GM18511 (cell line): ENCODE measurements around the gene CA10.

ENCODE experiments used
- ATAC-seq: cut with Tn5 transposase; IDR thresholded peaks from one replicate; pipeline ENCODE4 v1.9.1; 2021; ENCODE audit warnings: mild to moderate bottlenecking, moderate library complexity; ENCODE audit not compliant: unreplicated experiment

The CA10 gene

DNA sequence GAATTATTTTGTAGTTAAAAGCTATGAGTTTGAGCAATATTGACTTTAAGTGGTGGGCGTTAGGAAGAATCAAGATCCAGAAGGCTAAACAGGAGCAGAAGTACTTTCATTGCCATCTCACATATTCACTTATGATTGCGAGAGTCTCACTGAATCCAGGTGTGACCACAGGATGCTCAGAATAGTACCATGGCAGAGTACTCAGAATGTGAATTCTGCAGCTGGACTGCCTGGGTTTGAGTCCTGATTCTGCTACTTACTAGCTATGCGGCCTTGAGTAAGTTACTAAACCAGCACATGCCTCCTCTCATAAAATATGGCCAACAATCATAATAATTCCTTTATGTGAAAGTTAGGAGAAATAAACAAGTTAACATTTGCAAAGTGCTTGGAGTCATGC lies 109.5 kb downstream of the CA10 start:
- ATAC-seq: no peak

DNA sequence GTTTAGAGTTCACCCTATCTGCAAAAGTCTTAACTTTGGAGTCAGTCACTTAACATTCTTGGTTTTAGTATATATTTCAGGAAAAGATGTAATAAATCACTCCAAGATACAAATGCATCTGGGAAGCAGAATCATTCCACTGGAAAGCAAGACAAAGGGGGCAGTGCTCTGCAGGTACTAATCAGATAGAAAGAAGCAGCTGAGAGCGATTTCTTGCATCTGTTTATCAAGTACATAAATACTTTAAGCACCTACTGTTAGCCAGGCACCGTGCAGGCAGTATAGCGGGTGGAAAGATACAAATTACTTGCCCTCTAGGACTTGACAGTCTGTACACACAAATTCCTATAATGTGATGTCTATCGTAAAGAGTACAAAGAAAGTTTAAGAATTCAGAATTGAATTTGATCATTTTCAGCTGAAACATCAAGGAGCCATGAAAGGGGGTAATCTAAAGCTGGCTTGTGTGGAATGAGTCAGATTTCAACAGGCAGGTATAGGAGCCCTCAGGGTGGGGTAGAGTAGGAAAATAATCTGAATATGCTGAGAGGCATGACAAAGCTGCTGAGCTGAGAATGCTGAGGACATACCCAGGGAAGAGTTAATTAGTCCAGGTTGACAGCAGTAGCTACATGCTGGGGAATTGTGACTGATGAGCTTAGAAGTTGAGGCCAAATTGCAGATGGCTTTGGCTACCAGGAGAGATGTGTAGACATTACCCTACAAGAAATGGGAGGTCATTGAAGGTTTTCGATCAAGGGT lies 110.2 kb downstream of the CA10 start:
- no peak for ATAC-seq

DNA sequence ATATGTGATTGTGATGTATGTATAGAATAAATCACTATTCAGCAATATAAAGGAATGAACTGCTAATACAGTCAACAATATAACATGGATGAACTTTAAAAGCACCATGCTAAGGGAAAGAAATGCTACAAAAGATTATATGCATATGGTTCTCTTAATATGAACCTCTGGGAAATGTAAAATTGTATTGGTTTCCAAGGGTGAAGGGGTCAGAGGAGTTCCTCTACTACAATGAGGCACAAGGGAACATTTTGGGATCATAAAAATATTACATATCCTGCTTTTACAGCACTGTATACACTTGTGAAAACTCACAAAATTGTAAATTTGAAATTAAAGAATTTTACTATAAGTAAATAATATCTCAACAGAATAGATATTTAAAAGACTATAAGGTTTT lies 111.4 kb downstream of the CA10 start:
- ATAC-seq: no peak

DNA sequence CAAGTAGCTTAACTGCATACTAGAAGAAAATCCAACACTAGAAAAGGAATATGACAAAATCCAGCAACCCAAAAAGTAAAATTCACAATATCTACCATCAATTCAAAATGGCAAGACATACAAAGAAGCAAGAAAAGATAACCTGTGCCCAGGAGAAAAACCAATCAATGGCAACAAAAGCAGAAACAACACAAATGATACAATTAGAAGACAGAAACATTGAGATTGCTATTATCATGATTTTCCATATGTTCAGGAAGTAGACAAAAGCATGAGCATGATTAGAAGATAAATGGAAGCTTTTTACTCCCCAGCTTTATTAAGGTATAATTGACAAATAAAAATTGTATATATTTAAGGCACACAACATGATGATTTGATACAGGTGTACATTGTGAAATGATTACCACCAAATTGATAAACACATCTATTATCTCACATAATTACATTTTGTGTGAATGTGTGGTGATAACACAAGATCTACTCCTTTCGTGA lies 117.3 kb downstream of the CA10 start:
- ATAC-seq: no peak

DNA sequence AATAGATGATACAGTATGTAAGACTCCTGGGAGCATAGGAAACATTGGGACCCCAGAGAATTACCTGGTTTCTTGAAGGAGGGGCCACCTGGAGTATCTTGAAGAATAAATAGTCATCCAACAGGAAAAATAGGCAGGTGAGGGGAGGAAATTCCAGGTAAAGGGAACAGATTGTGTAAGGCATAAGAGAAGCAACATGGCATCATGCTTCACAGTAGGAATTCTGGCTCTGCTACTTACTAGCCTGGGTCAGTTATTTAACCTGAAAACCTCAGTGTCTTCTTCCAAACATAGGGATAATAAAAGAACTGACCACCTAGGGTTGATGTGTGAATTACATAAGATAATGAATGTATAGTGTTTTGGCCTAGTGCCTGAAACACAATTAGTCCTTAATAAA lies 122.1 kb downstream of the CA10 start:
- ATAC-seq: no peak

DNA sequence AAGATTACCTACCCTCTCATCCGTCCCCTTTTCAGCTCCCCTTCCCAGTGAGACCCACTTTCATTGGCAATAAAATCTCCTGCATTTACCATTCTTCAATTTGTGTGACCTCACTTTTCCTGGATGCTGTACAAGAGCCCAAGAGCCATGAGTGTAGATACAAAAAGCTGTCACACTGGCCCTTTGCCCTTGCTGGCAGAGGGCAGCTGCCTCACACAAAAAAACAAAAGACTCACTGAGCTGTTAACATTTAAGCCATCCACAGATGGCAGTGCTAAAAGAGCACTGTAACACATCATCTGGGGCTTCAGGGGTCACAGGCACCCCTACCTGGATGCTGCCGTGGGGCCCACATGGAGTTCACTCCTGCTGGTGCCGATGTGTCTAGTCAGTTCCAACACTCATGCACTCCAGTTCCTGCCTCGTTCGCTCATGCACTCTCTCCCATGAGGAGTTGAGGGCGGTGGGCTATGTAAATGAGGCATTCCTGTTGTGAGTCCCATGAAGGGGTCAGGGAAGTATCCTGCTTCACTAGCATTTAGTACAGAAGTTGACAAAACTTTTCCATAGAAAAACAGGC lies 123.1 kb downstream of the CA10 start:
- no peak for ATAC-seq

DNA sequence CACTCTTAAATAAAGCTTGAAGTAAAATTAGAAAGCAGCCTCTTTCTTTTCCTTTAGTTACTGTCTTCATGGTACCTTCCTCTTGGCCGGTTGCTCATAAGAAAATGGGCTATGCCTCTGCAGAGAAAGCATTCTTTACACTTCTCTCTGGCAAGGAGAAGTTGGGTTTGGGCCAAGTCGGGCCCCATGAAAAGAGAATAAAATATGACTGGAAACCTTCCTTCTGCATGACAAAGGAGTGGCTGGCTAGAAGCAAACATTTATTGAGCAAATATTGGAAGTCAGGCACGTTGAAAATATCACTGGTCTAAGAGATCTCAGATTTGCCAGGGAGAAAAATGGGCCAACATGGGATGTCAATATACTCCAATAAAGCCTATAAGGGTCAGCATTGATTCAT lies 126.1 kb downstream of the CA10 start:
- ATAC-seq: no peak

DNA sequence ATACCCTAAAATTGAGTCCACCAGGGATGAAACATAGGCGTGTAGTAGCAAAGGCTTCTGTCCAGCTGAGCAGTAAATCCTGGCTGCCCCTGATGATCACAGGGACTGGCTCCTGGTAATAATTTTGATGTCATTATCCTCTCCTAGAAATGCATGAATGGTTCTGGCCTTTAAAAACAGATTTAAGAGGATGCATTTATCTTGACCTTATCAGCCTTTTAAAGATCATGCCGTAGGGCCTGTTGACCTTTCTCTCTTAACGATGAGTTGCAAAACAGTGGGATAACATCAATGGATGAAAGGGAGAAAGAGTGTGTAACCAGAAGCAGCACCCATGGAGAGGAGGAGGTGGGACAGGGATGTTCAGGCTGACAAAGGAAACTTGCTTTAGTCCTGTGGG lies 128.5 kb downstream of the CA10 start:
- ATAC-seq: no peak

DNA sequence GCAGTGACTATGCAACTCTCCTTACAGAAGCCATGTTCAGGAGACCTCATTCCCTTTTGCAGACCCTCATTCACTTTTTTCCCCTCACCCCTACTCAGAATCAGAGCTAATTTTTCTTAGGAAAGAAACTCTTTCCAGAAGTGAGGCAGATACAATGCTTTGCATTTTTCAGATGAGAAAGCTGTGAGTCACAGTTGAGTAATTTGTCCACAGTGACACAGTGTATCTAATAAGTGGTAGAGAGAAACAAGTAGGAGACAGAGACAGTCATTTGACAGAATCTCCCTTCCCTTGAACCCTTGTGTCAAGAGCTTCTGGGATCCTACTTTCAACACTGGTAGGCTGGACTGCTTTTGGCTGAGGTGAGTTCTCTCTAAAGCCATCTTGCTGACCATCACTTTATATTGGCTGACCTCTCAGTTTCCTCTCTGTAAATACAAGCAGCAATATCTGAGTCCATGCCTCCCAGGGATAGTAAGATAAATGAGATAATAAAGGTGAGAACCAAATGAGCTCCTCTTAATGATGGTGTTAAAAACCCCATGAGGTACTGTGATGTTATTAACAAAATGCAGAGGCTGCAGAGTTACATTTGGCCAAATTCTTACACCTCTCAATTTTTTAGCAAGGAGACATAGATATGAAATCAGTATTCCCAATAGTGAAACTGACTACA lies 130.8 kb downstream of the CA10 start:
- no peak for ATAC-seq

DNA sequence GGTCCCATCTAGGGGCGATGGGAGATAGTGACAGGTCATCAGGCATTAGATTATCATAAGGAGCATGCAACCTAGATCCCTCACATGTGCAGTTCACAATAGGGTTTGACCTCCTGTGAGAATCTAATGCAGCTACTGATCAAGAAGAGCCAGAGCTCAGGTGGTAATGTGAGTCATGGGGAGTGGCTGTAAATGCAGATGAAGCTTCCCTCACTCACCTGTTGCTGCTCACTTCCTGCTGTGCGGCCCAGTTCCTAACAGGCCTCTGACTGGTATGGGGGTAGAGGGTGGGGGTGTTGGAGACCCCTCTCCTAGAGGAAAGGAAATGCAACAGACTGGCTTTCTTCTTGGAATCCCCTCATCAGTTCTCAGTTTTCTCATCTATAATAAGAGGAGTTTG lies 131.4 kb downstream of the CA10 start:
- no peak for ATAC-seq

DNA sequence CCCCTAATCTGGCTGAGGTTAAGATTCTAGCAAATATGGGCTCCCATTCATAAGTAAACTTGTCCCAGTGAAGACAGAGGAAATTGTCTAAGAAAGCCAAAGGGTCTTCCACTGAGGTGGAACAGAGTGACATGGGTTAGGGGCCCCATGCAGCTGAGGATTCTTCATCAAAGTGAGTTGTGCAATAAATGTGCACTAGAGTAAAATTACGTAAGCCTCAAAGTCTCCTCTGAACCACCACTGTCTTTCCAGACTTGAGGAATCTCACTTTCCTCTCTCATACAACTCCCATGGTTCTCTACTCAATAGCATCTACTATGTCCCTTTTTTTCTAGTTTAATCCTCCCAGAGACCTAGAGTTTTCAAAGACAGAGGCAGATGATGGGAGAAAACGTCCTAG lies 132.4 kb downstream of the CA10 start:
- no peak for ATAC-seq

DNA sequence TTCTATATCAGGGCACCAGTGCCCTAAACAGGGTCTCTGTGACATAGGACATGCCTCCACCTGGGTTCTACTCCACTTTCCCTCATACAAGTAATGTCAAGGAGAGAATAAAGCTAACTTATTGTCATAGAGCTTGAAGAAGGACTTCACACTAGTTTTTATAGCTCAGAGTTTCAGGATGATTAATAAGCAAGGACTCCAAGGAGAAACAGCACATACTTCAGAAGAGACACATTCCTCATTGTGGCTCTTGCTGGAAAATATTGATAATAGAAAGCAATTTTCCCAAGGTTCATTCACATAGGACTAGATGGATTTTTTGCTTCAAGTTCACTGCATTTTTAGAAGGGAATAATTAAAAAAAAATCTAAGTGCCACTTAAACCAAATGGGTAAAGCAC lies 133.3 kb downstream of the CA10 start:
- no peak for ATAC-seq

DNA sequence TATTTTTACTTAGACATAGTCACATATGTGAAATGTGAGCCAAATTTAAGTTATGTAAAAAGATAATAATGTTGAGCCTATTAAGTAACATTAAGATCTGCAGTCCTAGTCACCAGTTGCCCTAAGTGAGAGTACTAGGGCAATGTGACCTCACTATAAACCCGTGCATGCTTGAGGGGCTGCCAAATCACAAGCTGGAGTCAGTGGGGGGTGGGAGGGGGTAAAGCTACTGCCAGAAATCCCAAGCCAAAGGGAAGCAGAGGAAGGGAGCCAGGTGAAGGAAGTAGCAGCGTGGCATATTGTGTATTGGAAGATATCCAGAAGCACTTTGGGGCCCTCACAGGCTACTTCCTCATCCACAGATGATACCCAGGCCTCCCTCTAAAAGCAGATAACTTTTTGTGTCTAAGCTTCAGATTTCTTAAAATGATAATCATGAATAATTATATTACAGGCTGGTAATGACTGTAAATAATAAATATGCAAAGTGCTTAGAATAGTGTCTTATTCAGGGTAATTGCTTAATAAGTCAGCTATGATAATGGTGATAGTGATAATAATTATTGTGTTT lies 134.1 kb downstream of the CA10 start:
- no peak for ATAC-seq

DNA sequence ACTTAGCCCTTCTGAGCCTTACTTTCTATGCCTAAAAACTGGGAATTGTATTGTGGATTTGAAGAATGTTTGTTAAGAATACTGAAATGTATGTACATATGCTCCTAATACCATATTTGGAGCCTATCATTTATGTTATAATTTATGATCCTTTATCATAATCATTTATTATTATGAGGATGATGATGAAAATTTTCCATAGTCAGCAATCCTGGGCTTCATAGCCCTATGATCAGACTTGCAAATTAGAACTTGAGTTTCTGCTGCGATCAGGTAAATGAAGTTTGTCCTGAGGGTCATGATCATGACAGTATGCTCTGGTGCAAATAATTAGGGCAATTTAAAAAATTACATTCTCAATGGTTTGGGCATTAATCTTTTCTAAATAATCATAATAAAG lies 147.4 kb downstream of the CA10 start:
- ATAC-seq: no peak

DNA sequence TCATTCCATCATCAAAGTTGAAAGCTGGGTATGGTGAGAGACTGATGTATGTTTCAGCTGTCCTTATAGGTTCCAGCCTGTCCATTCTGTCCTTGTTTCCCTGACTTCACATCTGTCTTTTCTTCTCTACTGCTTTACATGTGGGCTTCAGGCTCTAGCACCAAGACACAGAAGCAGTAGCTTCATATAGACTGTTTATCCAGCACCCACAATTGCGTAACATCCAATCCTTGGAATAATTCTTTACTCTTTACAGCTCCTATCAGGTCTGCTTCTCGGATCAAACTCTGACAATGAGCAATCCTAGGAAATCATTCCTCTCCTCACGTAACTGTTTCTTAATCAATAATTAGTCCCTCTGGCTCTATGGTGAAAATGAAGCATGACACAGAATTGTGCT lies 158.9 kb downstream of the CA10 start:
- ATAC-seq: no peak

DNA sequence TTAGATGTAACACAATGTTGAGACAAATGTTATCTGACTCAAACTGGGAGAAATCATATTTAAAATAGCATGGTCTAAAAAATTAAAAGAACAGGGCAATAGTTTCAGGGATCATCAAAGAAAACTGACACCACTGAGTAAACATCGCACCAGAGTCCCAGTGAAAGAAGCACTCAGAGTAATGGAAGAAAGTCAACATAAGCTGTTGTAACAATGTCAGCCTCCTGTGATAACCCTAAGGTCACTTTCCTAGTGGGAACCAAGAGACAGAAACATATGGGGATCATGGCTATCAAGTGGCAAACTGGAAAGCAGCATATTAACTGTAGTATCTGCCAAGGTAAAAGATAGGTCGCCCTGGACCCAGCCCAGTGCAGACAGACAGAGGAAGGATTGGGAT lies 160.8 kb downstream of the CA10 start:
- ATAC-seq: no peak

DNA sequence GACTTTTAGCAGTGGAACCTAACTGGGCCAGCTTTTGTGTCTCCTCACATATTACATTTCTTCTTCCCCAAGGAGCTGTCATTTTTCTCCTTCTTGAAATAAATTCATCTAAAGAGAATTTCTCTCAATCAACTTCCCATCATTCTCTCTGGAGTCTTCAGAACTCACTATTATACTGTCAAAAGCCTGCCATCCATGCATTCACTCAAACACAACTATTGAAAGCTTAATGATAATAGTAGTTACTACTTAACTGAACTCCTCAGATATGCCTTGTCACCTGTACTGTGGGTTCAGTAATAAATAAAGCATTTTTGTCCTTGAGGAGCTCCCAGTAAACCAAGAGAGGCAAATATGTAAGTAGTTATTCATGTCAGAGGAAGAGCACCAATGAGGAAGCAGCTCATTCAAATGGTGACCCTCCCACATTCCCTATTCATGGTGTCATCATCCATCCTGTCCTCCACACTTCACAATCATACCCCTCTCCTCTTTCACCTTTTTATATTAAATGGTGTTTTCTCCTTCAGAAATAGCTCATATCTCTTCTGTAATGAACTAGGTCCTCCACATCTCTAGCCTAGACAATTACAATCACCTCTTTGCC lies 162.6 kb downstream of the CA10 start:
- ATAC-seq: no peak

DNA sequence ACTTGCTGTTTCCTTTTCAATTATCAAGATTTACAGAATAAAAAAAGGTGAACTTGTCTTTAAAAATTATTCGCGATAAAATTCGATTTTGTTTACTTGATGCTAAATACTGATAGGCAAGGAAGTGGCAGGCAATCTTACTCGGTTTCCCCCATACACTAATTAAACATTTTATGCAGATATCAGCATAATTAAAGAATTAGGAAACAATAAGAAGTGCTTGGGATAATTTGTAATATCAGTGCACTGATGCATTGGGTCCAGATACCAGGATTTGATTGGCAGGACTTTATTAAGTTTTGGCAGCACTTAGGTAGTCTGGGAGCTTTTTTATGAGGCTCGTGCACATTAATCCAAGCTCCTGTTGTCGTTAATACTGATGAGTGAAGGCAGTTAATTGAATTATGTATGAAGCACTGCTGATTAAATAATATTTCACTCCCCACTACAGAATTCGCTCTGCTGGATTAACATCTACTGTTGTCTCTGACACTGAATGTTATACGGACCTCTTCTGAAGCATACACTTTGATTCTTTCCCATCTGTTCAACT lies 165.6 kb downstream of the CA10 start:
- no peak for ATAC-seq

DNA sequence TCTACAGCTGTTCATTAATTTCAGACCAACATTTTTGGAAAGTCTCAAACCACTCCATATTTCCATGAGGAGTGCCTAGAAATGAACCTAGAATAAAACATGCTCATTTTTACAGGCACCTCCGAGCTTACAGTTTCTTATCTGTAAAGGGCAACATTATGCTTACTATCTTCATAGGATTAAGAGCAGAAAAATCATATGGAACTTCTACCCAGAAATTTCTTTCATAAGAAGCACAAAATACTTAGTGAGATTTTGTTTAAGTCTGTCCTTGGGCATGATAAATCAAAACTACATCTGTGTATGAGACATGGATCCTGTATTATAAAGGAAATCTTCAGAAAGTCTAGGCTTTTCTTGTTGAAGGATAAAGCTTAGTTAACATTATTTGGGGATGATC lies 187.4 kb downstream of the CA10 start:
- ATAC-seq: no peak

DNA sequence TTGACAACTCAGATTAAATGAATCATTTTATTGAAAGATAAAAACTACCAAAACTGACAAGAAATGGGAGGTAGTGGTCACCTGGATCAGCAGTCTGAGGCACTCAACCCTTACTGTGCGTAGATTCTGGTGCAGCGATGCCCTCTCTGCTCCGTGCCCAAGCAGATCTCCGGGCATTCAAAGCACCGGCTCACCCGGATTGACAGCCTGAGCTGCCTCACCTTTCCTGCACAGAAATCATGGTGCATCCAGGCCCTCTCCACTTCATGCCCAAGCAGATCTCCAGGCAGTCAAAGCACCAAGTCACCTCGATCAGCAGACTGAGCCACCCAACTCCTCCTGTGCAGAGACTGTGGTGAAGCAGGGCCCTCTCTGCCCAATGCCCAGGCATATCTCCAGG lies 196.8 kb downstream of the CA10 start:
- no peak for ATAC-seq

DNA sequence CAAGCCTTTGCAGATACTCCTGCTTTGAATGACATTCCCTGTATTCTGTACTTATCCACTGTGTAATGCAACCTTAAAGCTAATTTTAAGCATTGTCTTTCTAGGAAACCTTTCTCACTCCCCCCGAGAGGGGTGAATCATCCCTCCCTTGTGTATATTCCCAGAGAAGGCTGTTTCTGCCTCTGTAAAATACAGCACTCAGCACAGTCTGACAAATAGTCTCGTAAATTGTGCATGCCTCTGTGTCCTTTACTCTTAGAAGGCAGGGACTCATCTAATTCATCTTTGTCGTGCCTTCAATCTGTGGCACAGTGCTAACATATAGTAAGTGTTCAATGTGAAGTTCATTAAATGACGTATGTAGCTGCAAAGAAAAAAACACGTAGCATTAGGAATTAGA lies 200.7 kb downstream of the CA10 start:
- ATAC-seq: no peak
